Liver (tissue), 9 donors: ENCODE data around the gene KCNC2. TPM values are rescaled to one million over a fixed set of nuclear protein-coding genes. Genes with fewer than 3 reads are reported as not detected.

ENCODE experiments used
- DNase-seq: peaks from one replicate; pipeline ENCODE4 v3.0.0-alpha.2; 2017; ENCODE audit warnings: low spot score
- H3K27ac ChIP-seq, 2 donors: one replicate each; pipeline ENCODE4 v1.7.0; 2013; ENCODE audit warnings: inconsistent platforms in 2 of 2, low read length in 2 of 2, control low read depth in 1 of 2, low read depth in 1 of 2, mild to moderate bottlenecking in 1 of 2
- H3K27me3 ChIP-seq, 4 donors: one replicate each; pipeline versions ENCODE4 v1.6.1 to v1.7.0; 2013; ENCODE audit warnings: low read length in 3 of 4, inconsistent platforms in 1 of 4, mild to moderate bottlenecking in 1 of 4, moderate library complexity in 1 of 4; ENCODE audit not compliant: control insufficient read depth in 4 of 4, insufficient read depth in 4 of 4
- H3K36me3 ChIP-seq, 4 donors: one replicate each; pipeline versions ENCODE4 v1.6.1 to v1.7.0; 2013; ENCODE audit warnings: low read length in 3 of 4, mild to moderate bottlenecking in 3 of 4, low read depth in 1 of 4, moderate library complexity in 1 of 4; ENCODE audit not compliant: control insufficient read depth in 4 of 4, insufficient read depth in 3 of 4
- H3K4me1 ChIP-seq, 4 donors: one replicate each; pipeline versions ENCODE4 v1.6.1 to v1.7.0; 2013; ENCODE audit warnings: low read length in 3 of 4, mild to moderate bottlenecking in 3 of 4, moderate library complexity in 1 of 4; ENCODE audit not compliant: control insufficient read depth in 4 of 4, insufficient read depth in 4 of 4
- H3K4me3 ChIP-seq, 3 donors: one replicate each; pipeline versions ENCODE4 v1.6.1 to v1.7.0; 2013; ENCODE audit warnings: low read length in 3 of 3, control low read depth in 1 of 3, low read depth in 1 of 3, mild to moderate bottlenecking in 1 of 3
- H3K9ac ChIP-seq, 2 donors: one replicate each; pipeline ENCODE4 v1.7.0; 2013; ENCODE audit warnings: low read length in 2 of 2, mild to moderate bottlenecking in 2 of 2, moderate library complexity in 2 of 2, control low read depth in 1 of 2, low read depth in 1 of 2
- H3K9me3 ChIP-seq, 4 donors: one replicate each; pipeline versions ENCODE4 v1.6.1 to v1.7.0; 2013; ENCODE audit warnings: low read length in 3 of 4; ENCODE audit not compliant: control insufficient read depth in 4 of 4
- ATF3 ChIP-seq: IDR thresholded peaks from 2 replicates; pipeline ENCODE4 v1.6.1; 2016; ENCODE audit warnings: antibody characterized with exemption
- CTCF ChIP-seq: fragments of 150-350 bp; IDR thresholded peaks from 2 replicates; pipeline ENCODE4 v1.5.1; 2017; ENCODE audit warnings: improper control_type of control experiment, low read depth, low read length; ENCODE audit not compliant: missing input control
- EGR1 ChIP-seq, 2 donors: IDR thresholded peaks; 2 replicates each; pipeline ENCODE4 v1.6.1; 2016 to 2018; ENCODE audit warnings: antibody characterized with exemption in 2 of 2, low read depth in 2 of 2
- FOXA1 ChIP-seq: IDR thresholded peaks from 2 replicates; pipeline ENCODE4 v1.6.1; 2016; ENCODE audit warnings: antibody characterized with exemption
- FOXA2 ChIP-seq: IDR thresholded peaks from 2 replicates; pipeline ENCODE4 v1.6.1; 2016; ENCODE audit warnings: antibody characterized with exemption
- GABPA ChIP-seq, 2 donors: IDR thresholded peaks in 1 of 2; conservative IDR thresholded peaks in 1 of 2; 2 replicates each; pipeline ENCODE4 v1.6.1; 2016; ENCODE audit warnings: antibody characterized with exemption in 2 of 2, mild to moderate bottlenecking in 1 of 2, moderate library complexity in 1 of 2
- HNF4A ChIP-seq, 2 donors: conservative IDR thresholded peaks; 2 replicates each; pipeline ENCODE4 v1.6.1; 2016; ENCODE audit warnings: antibody characterized with exemption in 2 of 2, mild to moderate bottlenecking in 2 of 2
- HNF4G ChIP-seq: IDR thresholded peaks from 2 replicates; pipeline ENCODE4 v1.6.1; 2016; ENCODE audit warnings: antibody characterized with exemption
- JUND ChIP-seq, 2 donors: IDR thresholded peaks; 2 replicates each; pipeline ENCODE4 v1.6.1; 2016; ENCODE audit warnings: antibody characterized with exemption in 2 of 2
- MAX ChIP-seq: IDR thresholded peaks from 2 replicates; pipeline ENCODE4 v1.6.1; 2016; ENCODE audit warnings: antibody characterized with exemption
- NR2F2 ChIP-seq: IDR thresholded peaks from 2 replicates; pipeline ENCODE4 v1.6.1; 2016; ENCODE audit warnings: antibody characterized with exemption
- RAD21 ChIP-seq, 2 donors: IDR thresholded peaks; 2 replicates each; pipeline ENCODE4 v1.6.1; 2016; ENCODE audit warnings: antibody characterized with exemption in 2 of 2, mild to moderate bottlenecking in 2 of 2
- REST ChIP-seq: IDR thresholded peaks from 2 replicates; pipeline ENCODE4 v1.6.1; 2016; ENCODE audit warnings: antibody characterized with exemption, mild to moderate bottlenecking
- RXRA ChIP-seq, 2 donors: IDR thresholded peaks; 2 replicates each; pipeline ENCODE4 v1.6.1; 2017 to 2018; ENCODE audit warnings: antibody characterized with exemption in 2 of 2, mild to moderate bottlenecking in 1 of 2
- SP1 ChIP-seq: IDR thresholded peaks from 2 replicates; pipeline ENCODE4 v1.6.1; 2018; ENCODE audit warnings: antibody characterized with exemption, mild to moderate bottlenecking
- TAF1 ChIP-seq: conservative IDR thresholded peaks from 2 replicates; pipeline ENCODE4 v1.6.1; 2016; ENCODE audit warnings: antibody characterized with exemption, mild to moderate bottlenecking
- YY1 ChIP-seq: IDR thresholded peaks from 2 replicates; pipeline ENCODE4 v1.6.1; 2016; ENCODE audit warnings: antibody characterized with exemption, mild to moderate bottlenecking
- ZBTB33 ChIP-seq: IDR thresholded peaks from 2 replicates; pipeline ENCODE4 v1.6.1; 2016; ENCODE audit warnings: antibody characterized with exemption
- whole genome bisulfite sequencing: extraction: QIAGEN DNeasy Blood & Tissue Kit; methylation state at CpG from one replicate; pipeline ENCODE4 v1.1.7; 2013; 5-methylcytosine and 5-hydroxymethylcytosine counted together
- polyA plus RNA-seq, 2 donors: library from polyadenylated mRNA; stranded (reverse) in 1 of 2; unstranded in 1 of 2; fragments of 200-250 nt in 1 of 2; fragments of >200 nt in 1 of 2; fragmentation: Nextera tagmentation in 1 of 2; extraction: Ambion mirVana in 1 of 2; gene quantifications; one replicate each; pipeline versions ENCODE4 v1.2.1 to v1.2.3, GENCODE V29; 2013 to 2015
- total RNA-seq, 2 donors: library from RNA; depleted of rRNA; stranded (reverse); fragments of >200 nt; gene quantifications; one replicate each; pipeline ENCODE4 v1.2.3, GENCODE V29; 2014
- donor health status: healthy.
- donor health status: healthy.
- donor health status: healthy.
- donor health status: healthy.
- donor health status: healthy.

KCNC2 gene
- total and polyA plus RNA-seq, 4 donors, result under 0.01 to 0.02 TPM; not detected in 2

- TF ChIP-seq HNF4G (no peak), GABPA (IDR thresholded peaks at IDR 0.05 in 1 of 2, conservative IDR thresholded peaks at IDR 0.05 in 1 of 2) (no peak), RAD21 (IDR thresholded peaks at IDR 0.05) (no peak), FOXA2 (no peak), RXRA (IDR thresholded peaks at IDR 0.05) (no peak), JUND (IDR thresholded peaks at IDR 0.05) (no peak)
These were observed 2.1 kb downstream of the KCNC2 start (continued) for GRCh38 chr12:75207338-75208083.

- TF ChIP-seq EGR1 (IDR thresholded peaks at IDR 0.05; ENCODE audit: low read depth in 2 of 2) (no peak), ATF3 (no peak), FOXA2 (no peak), GABPA (IDR thresholded peaks at IDR 0.05 in 1 of 2, conservative IDR thresholded peaks at IDR 0.05 in 1 of 2) (no peak), CTCF (no peak), HNF4G (no peak), YY1 (no peak), REST (no peak), NR2F2 (no peak), TAF1 (no peak), SP1 (no peak), FOXA1 (no peak), RXRA (IDR thresholded peaks at IDR 0.05) (no peak), HNF4A (conservative IDR thresholded peaks at IDR 0.05) (no peak), JUND (IDR thresholded peaks at IDR 0.05) (no peak), ZBTB33 (no peak), RAD21 (IDR thresholded peaks at IDR 0.05) (no peak), MAX (no peak)
- WGBS, result 61% methylated on average over 1 of the region's 1 CpG
- peaks cover 0 to 5% (median 3%) of the 10 kb centered on the region in 4 donors for H3K27me3 ChIP-seq
- no peak overlapping the region for H3K4me3 ChIP-seq
- peaks cover 0 to 2% (median 0%) of the 10 kb centered on the region in 4 donors for H3K36me3 ChIP-seq
- no peaks in the 10 kb centered on the region for H3K9me3 ChIP-seq
- H3K27ac ChIP-seq, result no peak overlapping the region
- H3K4me1 ChIP-seq, result peaks cover 0 to 6% (median 0%) of the 10 kb centered on the region in 4 donors
- no peak for DNase-seq
- H3K9ac ChIP-seq, result no peak overlapping the region
These were observed 4.1 kb downstream of the KCNC2 start for GRCh38 chr12:75205558-75205957.
